ENCODE results near the gene GTF2A1.
"Not testable (repeated sequence)": the region's sequence is repeated elsewhere in the genome, so short reads cannot be mapped to it uniquely, and the experiment has no call there.

Gene GTF2A1

DNA sequence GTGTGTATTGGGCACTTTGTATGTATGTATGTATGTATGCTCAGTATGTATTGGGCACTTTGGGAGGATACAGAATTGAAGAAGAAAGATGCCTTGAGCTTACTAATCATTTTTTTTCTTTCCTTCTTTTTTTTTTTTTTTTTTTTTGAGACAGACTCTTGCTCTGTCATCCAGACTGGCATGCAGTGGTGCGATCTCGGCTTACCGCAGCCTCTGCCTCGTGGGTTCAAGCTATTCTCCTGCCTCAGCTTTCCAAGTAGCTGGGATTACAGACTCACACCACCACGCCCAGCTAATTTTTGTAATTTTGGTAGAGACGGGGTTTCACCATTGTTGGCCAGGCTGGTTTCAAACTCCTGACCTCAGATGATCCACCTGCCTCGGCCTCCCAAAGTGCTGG lies 3.0 kb upstream of the GTF2A1 start:
- H3K4me1 ChIP-seq (ENCODE audit: control insufficient read depth, low read depth, low read length), result peaks cover 12% of the 10 kb centered on the region
- H3K9ac ChIP-seq (ENCODE audit: low read length); H3K9me3 ChIP-seq (ENCODE audit: control insufficient read depth, low read depth, low read length); H3K36me3 ChIP-seq (ENCODE audit: control insufficient read depth, low read depth, low read length); H3K27me3 ChIP-seq (ENCODE audit: control insufficient read depth, insufficient read depth, low read length); H3K4me3 ChIP-seq (ENCODE audit: low read length); H3K27ac ChIP-seq (ENCODE audit: low read length): not testable (repeated sequence)

DNA sequence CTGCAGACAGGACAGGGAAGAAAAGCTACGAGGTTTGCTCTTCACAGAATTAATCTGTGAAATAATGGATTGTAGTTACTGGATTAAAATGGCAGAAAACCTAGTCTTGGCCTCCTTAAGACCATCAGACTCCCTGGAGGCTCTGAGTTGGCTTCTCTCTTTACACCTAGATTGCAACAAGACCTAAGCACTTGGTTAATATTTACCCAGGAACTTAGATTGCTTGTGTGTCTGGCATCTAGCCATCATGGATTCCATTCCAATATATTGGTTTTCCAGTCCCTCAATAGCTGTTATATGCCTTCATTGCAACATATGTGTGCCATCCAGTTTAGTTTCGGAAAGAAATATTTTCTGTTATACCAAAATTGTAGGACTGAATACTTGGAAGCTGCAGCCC lies 1.9 kb upstream of the GTF2A1 start:
- no peak overlapping the region for H3K27ac ChIP-seq (ENCODE audit: low read length)
- H3K9ac ChIP-seq (ENCODE audit: low read length), result peak overlapping the region; percentile 97
- H3K9me3 ChIP-seq (ENCODE audit: control insufficient read depth, low read depth, low read length), result no peaks in the 10 kb centered on the region
- H3K4me3 ChIP-seq (ENCODE audit: low read length), result peak overlapping the region; percentile 78
- no peaks in the 10 kb centered on the region for H3K36me3 ChIP-seq (ENCODE audit: control insufficient read depth, low read depth, low read length)
- no peaks in the 10 kb centered on the region for H3K27me3 ChIP-seq (ENCODE audit: control insufficient read depth, insufficient read depth, low read length)
- peaks cover 22% of the 10 kb centered on the region for H3K4me1 ChIP-seq (ENCODE audit: control insufficient read depth, low read depth, low read length)

GRCh38 chr14:81222126-81222525 lies 1.4 kb upstream of the GTF2A1 start:
- Histone ChIP-seq H3K9ac (ENCODE audit: low read length) (peak overlapping the region; percentile 97), H3K36me3 (ENCODE audit: control insufficient read depth, low read depth, low read length) (no peaks in the 10 kb centered on the region), H3K4me1 (ENCODE audit: control insufficient read depth, low read depth, low read length) (peaks cover 25% of the 10 kb centered on the region), H3K4me3 (ENCODE audit: low read length) (peak overlapping the region; percentile 78), H3K9me3 (ENCODE audit: control insufficient read depth, low read depth, low read length) (no peaks in the 10 kb centered on the region), H3K27me3 (ENCODE audit: control insufficient read depth, insufficient read depth, low read length) (no peaks in the 10 kb centered on the region), H3K27ac (ENCODE audit: low read length) (peak overlapping the region; percentile 98)

- H3K4me1 ChIP-seq (ENCODE audit: control insufficient read depth, low read depth, low read length), result peaks cover 25% of the 10 kb centered on the region
- H3K27ac ChIP-seq (ENCODE audit: low read length), result peak overlapping the region; percentile 98
- no peaks in the 10 kb centered on the region for H3K9me3 ChIP-seq (ENCODE audit: control insufficient read depth, low read depth, low read length)
- no peaks in the 10 kb centered on the region for H3K27me3 ChIP-seq (ENCODE audit: control insufficient read depth, insufficient read depth, low read length)
- H3K36me3 ChIP-seq (ENCODE audit: control insufficient read depth, low read depth, low read length), result no peaks in the 10 kb centered on the region
- peak overlapping the region; percentile 78 for H3K4me3 ChIP-seq (ENCODE audit: low read length)
- H3K9ac ChIP-seq (ENCODE audit: low read length), result peak overlapping the region; percentile 97
Observed at GRCh38 chr14:81221579-81222102, 882 bp upstream of the GTF2A1 start.

GRCh38 chr14:81220580-81220829 lies 254 bp downstream of the GTF2A1 start:
- Histone ChIP-seq H3K27ac (ENCODE audit: low read length) (peak overlapping the region; percentile 65), H3K36me3 (ENCODE audit: control insufficient read depth, low read depth, low read length) (peaks cover 9% of the 10 kb centered on the region), H3K27me3 (ENCODE audit: control insufficient read depth, insufficient read depth, low read length) (no peaks in the 10 kb centered on the region), H3K9ac (ENCODE audit: low read length) (peak overlapping the region; percentile 95), H3K9me3 (ENCODE audit: control insufficient read depth, low read depth, low read length) (no peaks in the 10 kb centered on the region), H3K4me1 (ENCODE audit: control insufficient read depth, low read depth, low read length) (peaks cover 25% of the 10 kb centered on the region), H3K4me3 (ENCODE audit: low read length) (peak overlapping the region; percentile 91)

GRCh38 chr14:81219759-81220579 lies 790 bp downstream of the GTF2A1 start:
- Histone ChIP-seq H3K36me3 (ENCODE audit: control insufficient read depth, low read depth, low read length) (peaks cover 15% of the 10 kb centered on the region), H3K4me3 (ENCODE audit: low read length) (peak overlapping the region; percentile 95), H3K4me1 (ENCODE audit: control insufficient read depth, low read depth, low read length) (peaks cover 25% of the 10 kb centered on the region)

DNA sequence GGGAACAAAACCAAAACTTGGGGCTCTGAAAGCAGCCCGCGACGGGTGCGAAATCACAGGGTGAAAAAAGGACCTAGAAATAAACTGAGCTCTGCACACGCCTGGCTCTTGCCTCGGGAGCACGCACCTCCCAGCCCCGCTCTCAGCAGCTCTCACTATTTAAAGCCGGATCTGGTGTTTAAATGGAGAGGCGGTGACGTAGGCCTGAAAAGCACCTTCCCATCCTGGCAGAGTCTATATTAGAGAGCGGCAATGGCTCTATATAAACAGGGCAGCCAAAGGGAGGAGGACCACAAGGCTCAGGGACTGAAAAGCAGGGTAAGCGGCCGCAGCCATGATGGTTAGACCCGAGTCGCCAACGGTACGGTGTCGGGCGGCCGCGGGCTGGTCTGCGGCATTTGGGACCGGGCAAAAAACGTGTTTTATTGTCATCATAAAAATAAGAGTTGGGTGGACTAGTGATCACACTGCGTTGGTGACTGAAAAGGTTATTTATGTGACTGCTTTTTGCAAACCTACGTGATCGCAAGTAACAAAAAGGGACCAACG lies 1.5 kb downstream of the GTF2A1 start:
- Histone ChIP-seq H3K27me3 (ENCODE audit: control insufficient read depth, insufficient read depth, low read length) (no peaks in the 10 kb centered on the region), H3K9me3 (ENCODE audit: control insufficient read depth, low read depth, low read length) (no peaks in the 10 kb centered on the region), H3K27ac (ENCODE audit: low read length) (peak overlapping the region; percentile 96), H3K4me1 (ENCODE audit: control insufficient read depth, low read depth, low read length) (peaks cover 25% of the 10 kb centered on the region), H3K9ac (ENCODE audit: low read length) (peak overlapping the region; percentile 96), H3K4me3 (ENCODE audit: low read length) (peak overlapping the region; percentile 95), H3K36me3 (ENCODE audit: control insufficient read depth, low read depth, low read length) (peaks cover 17% of the 10 kb centered on the region)

More at GRCh38 chr14:81219759-81220579, 790 bp downstream of the GTF2A1 start:
- H3K9ac ChIP-seq (ENCODE audit: low read length), result peak overlapping the region; percentile 96
- H3K27ac ChIP-seq (ENCODE audit: low read length), result peak overlapping the region; percentile 96
- H3K27me3 ChIP-seq (ENCODE audit: control insufficient read depth, insufficient read depth, low read length), result no peaks in the 10 kb centered on the region
- no peaks in the 10 kb centered on the region for H3K9me3 ChIP-seq (ENCODE audit: control insufficient read depth, low read depth, low read length)

DNA sequence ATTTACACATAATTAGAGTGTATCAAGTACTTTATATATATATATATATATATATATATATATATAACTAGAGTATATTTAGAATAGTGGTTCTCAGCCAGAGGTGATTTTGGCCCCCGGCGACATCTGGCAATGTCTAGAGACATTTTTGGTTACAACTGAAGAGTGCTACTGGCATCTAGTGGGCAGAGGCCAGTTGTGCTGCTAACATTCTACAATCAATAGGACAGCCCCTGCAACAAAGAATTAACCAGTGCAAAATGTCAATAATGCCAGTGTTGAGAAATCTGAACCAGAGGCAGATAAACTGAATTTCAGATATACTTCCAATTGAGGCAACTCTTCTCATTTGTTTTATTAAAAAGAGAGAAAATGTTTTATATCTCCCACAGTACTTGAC lies 8.9 kb downstream of the GTF2A1 start:
- Histone ChIP-seq H3K27me3 (ENCODE audit: control insufficient read depth, insufficient read depth, low read length) (no peaks in the 10 kb centered on the region), H3K4me3 (ENCODE audit: low read length) (no peak overlapping the region), H3K36me3 (ENCODE audit: control insufficient read depth, low read depth, low read length) (peaks cover 58% of the 10 kb centered on the region), H3K9ac (ENCODE audit: low read length) (no peak overlapping the region), H3K27ac (ENCODE audit: low read length) (no peak overlapping the region), H3K9me3 (ENCODE audit: control insufficient read depth, low read depth, low read length) (no peaks in the 10 kb centered on the region), H3K4me1 (ENCODE audit: control insufficient read depth, low read depth, low read length) (no peaks in the 10 kb centered on the region)

- Histone ChIP-seq H3K36me3 (ENCODE audit: control insufficient read depth, low read depth, low read length) (peaks cover 63% of the 10 kb centered on the region), H3K4me1 (ENCODE audit: control insufficient read depth, low read depth, low read length) (no peaks in the 10 kb centered on the region), H3K9ac (ENCODE audit: low read length) (no peak overlapping the region), H3K27me3 (ENCODE audit: control insufficient read depth, insufficient read depth, low read length) (no peaks in the 10 kb centered on the region), H3K27ac (ENCODE audit: low read length) (no peak overlapping the region), H3K4me3 (ENCODE audit: low read length) (no peak overlapping the region), H3K9me3 (ENCODE audit: control insufficient read depth, low read depth, low read length) (no peaks in the 10 kb centered on the region)
Observed at GRCh38 chr14:81209167-81209836, 11.5 kb downstream of the GTF2A1 start.

GRCh38 chr14:81208489-81208888 lies 12.3 kb downstream of the GTF2A1 start:
- Histone ChIP-seq H3K27ac (ENCODE audit: low read length) (no peak overlapping the region), H3K27me3 (ENCODE audit: control insufficient read depth, insufficient read depth, low read length) (no peaks in the 10 kb centered on the region), H3K4me3 (ENCODE audit: low read length) (no peak overlapping the region), H3K4me1 (ENCODE audit: control insufficient read depth, low read depth, low read length) (no peaks in the 10 kb centered on the region), H3K9ac (ENCODE audit: low read length) (no peak overlapping the region), H3K9me3 (ENCODE audit: control insufficient read depth, low read depth, low read length) (no peaks in the 10 kb centered on the region), H3K36me3 (ENCODE audit: control insufficient read depth, low read depth, low read length) (peaks cover 65% of the 10 kb centered on the region)

GRCh38 chr14:81206115-81206514 lies 14.6 kb downstream of the GTF2A1 start:
- H3K4me1 ChIP-seq (ENCODE audit: control insufficient read depth, low read depth, low read length), result no peaks in the 10 kb centered on the region
- H3K9me3 ChIP-seq (ENCODE audit: control insufficient read depth, low read depth, low read length), result no peaks in the 10 kb centered on the region
- H3K36me3 ChIP-seq (ENCODE audit: control insufficient read depth, low read depth, low read length), result peaks cover 71% of the 10 kb centered on the region
- no peak overlapping the region for H3K9ac ChIP-seq (ENCODE audit: low read length)
- H3K27me3 ChIP-seq (ENCODE audit: control insufficient read depth, insufficient read depth, low read length), result no peaks in the 10 kb centered on the region
- no peak overlapping the region for H3K27ac ChIP-seq (ENCODE audit: low read length)
- H3K4me3 ChIP-seq (ENCODE audit: low read length), result no peak overlapping the region
